Neutrophil (primary cell): ENCODE results near the gene NPAS3.

Experiments used
- H3K27ac ChIP-seq: fragments of 200-600 bp; sonication (generic); 2 replicates; pipeline ENCODE4 v1.5.1; 2016; ENCODE audit warnings: mild to moderate bottlenecking, moderate library complexity
- H3K27me3 ChIP-seq: fragments of 200-600 bp; sonication (generic); 2 replicates; pipeline ENCODE4 v1.6.0; 2016; ENCODE audit warnings: mild to moderate bottlenecking
- H3K36me3 ChIP-seq: fragments of 200-600 bp; sonication (generic); 2 replicates; pipeline ENCODE4 v1.5.1; 2017
- H3K4me1 ChIP-seq, 2 experiments: fragments of 200-600 bp in 1 of 2; sonication (generic) in 1 of 2; 1 replicate in 1 of 2; 2 replicates in 1 of 2; pipeline versions ENCODE4 v1.5.1 to v1.6.1; 2013 to 2016; ENCODE audit warnings: low read depth in 1 of 2, low read length in 1 of 2, mild to moderate bottlenecking in 1 of 2, moderate library complexity in 1 of 2; ENCODE audit not compliant: control insufficient read depth in 1 of 2, insufficient read depth in 1 of 2
- H3K4me3 ChIP-seq, 2 experiments: fragments of 200-600 bp in 1 of 2; sonication (generic) in 1 of 2; 1 replicate in 1 of 2; 2 replicates in 1 of 2; pipeline ENCODE4 v1.5.1; 2013 to 2016; ENCODE audit warnings: low read depth in 1 of 2, low read length in 1 of 2, mild to moderate bottlenecking in 1 of 2, moderate library complexity in 1 of 2
- H3K9me3 ChIP-seq: fragments of 200-600 bp; sonication (generic); 2 replicates; pipeline ENCODE4 v1.5.1; 2016
- CTCF ChIP-seq: fragments of 200-600 bp; sonication (generic); IDR thresholded peaks from 2 replicates; pipeline ENCODE4 v1.5.1; 2016; ENCODE audit warnings: antibody characterized with exemption

The NPAS3 gene

DNA sequence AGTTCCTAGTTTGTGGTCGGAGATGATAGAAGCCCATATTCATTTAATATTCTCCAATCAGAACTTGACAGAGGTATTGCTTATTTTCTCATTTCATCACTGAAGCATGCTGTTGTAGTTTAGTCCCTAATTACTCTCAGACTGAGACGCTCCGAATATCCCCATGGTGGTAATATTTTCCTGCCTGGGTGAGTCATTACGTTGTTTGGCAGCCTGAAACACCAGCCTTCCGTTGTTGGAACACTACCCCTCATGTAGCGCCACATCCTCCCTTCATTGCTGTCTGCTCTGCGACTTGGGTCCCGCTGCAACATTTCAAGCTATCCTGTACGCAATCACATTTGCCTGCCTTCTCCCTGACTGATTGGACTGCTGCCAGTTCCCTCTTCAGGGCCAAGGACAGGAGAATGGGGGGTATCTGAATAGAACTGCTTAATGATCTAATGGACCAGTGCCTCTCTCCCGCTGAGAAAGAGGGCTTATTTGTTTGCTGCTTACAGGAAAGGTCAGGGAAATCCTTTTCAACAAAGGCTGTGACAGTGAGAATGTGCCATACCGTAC lies 369.1 kb downstream of the NPAS3 start:
- Histone ChIP-seq H3K27me3 (no peaks in the 10 kb centered on the region), H3K27ac (no peak overlapping the region), H3K9me3 (no peaks in the 10 kb centered on the region), H3K4me1 (no peaks in the 10 kb centered on the region), H3K36me3 (no peaks in the 10 kb centered on the region), H3K4me3 (no peak overlapping the region)
- TF ChIP-seq CTCF = no peak

GRCh38 chr14:33309106-33309505 lies 370.4 kb downstream of the NPAS3 start:
- no peaks in the 10 kb centered on the region for H3K4me1 ChIP-seq
- H3K9me3 ChIP-seq = no peaks in the 10 kb centered on the region
- H3K36me3 ChIP-seq = no peaks in the 10 kb centered on the region
- H3K27ac ChIP-seq = no peak overlapping the region
- no peak for TF ChIP-seq CTCF
- H3K4me3 ChIP-seq = no peak overlapping the region
- H3K27me3 ChIP-seq = no peaks in the 10 kb centered on the region

- no peak for TF ChIP-seq CTCF
- H3K9me3 ChIP-seq = no peaks in the 10 kb centered on the region
- no peaks in the 10 kb centered on the region for H3K27me3 ChIP-seq
- H3K36me3 ChIP-seq = no peaks in the 10 kb centered on the region
- no peaks in the 10 kb centered on the region for H3K4me1 ChIP-seq
- no peak overlapping the region for H3K4me3 ChIP-seq
- no peak overlapping the region for H3K27ac ChIP-seq
These were observed 376.5 kb downstream of the NPAS3 start for GRCh38 chr14:33315217-33315616.

DNA sequence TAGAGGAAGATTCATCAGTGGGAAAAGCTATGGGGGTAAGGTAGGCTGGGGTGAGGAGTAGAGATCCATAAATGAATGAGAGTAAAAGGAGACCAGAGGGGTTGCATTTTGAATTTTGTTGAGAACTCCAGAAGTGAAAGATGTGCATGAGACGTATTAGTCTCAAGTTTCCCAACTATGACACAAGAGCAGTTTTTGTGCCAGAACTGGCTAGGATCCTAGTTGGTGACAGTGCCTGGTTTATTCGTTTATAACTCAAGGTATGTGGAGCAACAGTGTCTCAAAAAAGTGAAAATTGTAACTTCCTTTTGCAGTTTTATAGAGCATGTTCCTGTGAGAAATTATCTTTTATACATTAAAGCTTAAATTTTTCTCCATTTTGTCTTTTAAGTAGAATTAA lies 377.0 kb downstream of the NPAS3 start:
- H3K9me3 ChIP-seq = no peaks in the 10 kb centered on the region
- TF ChIP-seq CTCF = no peak
- H3K4me3 ChIP-seq = no peak overlapping the region
- no peak overlapping the region for H3K27ac ChIP-seq
- no peaks in the 10 kb centered on the region for H3K4me1 ChIP-seq
- H3K27me3 ChIP-seq = no peaks in the 10 kb centered on the region
- H3K36me3 ChIP-seq = no peaks in the 10 kb centered on the region

DNA sequence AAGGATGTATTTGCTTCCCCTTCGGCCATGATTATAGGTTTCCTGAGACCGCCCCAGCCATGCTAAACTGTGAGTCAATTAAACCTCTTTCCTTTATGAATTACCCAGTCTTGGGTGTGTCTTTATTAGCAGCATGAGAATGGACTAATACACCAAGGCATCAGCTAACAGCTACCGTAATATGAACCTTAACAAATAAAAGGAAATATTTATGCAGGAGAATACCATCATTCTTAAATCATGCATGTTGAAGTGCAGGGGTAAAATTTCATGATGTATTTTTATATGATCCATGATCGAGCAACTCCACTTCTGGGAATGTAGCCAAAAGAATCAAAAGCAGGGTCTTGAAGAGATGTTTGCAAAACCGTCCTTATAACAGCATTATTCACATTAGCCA lies 379.0 kb downstream of the NPAS3 start:
- H3K27me3 ChIP-seq = no peaks in the 10 kb centered on the region
- H3K4me3 ChIP-seq = no peak overlapping the region
- no peaks in the 10 kb centered on the region for H3K36me3 ChIP-seq
- H3K27ac ChIP-seq = no peak overlapping the region
- H3K4me1 ChIP-seq = no peaks in the 10 kb centered on the region
- H3K9me3 ChIP-seq = no peaks in the 10 kb centered on the region
- no peak for TF ChIP-seq CTCF

DNA sequence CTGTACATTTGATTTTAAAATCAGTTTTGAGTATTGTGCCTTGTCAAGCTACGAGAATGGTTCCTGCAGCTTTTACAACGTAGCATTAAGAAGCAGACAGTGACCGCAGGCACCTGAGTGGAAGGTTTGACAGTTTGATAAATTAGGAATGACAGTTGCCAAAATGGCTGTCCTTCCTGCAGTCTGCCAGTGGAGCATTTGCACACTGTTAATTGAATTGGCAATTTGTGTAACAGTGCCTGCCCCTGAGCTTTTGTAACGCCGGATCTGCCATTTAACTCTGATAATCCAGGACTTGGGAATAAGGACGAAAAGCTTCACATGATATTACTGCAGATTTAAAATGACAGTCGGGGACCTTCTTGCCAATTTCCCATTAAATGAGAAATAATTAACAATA lies 385.3 kb downstream of the NPAS3 start:
- TF ChIP-seq CTCF = no peak
- H3K27ac ChIP-seq = no peak overlapping the region
- no peak overlapping the region for H3K4me3 ChIP-seq

More for the DNA sequence above, 385.3 kb downstream of the NPAS3 start:
- Histone ChIP-seq H3K27me3 (no peaks in the 10 kb centered on the region), H3K4me1 (no peaks in the 10 kb centered on the region), H3K36me3 (no peaks in the 10 kb centered on the region), H3K9me3 (no peaks in the 10 kb centered on the region)
